ENCODE results near the gene DDX1. TPM values are rescaled to one million over a fixed set of nuclear protein-coding genes. Genes with fewer than 3 reads are reported as not detected.
A peak's percentile ranks its signal among the peaks of the same experiment; 100 is the strongest.

DDX1 gene
- total RNA-seq, 1 donor from 2014 or later: 77.0 TPM

GRCh38 chr2:15672961-15673918 is 81.6 kb downstream of the DDX1 start:
- H3K4me3 ChIP-seq (ENCODE audit: low read depth, low read length): peak overlapping the region; percentile 24
- DNase-seq (ENCODE audit: low read depth): no peak
- TF ChIP-seq CTCF (conservative IDR thresholded peaks at IDR 0.05; ENCODE audit: low read depth, low read length): no peak

- peak overlapping the region; percentile 24 for H3K4me3 ChIP-seq (ENCODE audit: low read depth, low read length)
- no peak for TF ChIP-seq CTCF (conservative IDR thresholded peaks at IDR 0.05; ENCODE audit: low read depth, low read length)
- peak; percentile 79 for DNase-seq (ENCODE audit: low read depth)
These were observed 82.4 kb downstream of the DDX1 start for GRCh38 chr2:15673919-15674636.

- no peak overlapping the region for H3K4me3 ChIP-seq (ENCODE audit: low read depth, low read length)
- peak; percentile 95 for DNase-seq (ENCODE audit: low read depth)
- no peak for TF ChIP-seq CTCF (conservative IDR thresholded peaks at IDR 0.05; ENCODE audit: low read depth, low read length)
These were observed 83.2 kb downstream of the DDX1 start for GRCh38 chr2:15674637-15675455.

GRCh38 chr2:15675456-15676195 is 84.0 kb downstream of the DDX1 start:
- no peak for TF ChIP-seq CTCF (conservative IDR thresholded peaks at IDR 0.05; ENCODE audit: low read depth, low read length)
- DNase-seq (ENCODE audit: low read depth): peak; percentile 69
- H3K4me3 ChIP-seq (ENCODE audit: low read depth, low read length): no peak overlapping the region

GRCh38 chr2:15677141-15677843 is 85.6 kb downstream of the DDX1 start:
- no peak for TF ChIP-seq CTCF (conservative IDR thresholded peaks at IDR 0.05; ENCODE audit: low read depth, low read length)
- H3K4me3 ChIP-seq (ENCODE audit: low read depth, low read length): no peak overlapping the region
- no peak for DNase-seq (ENCODE audit: low read depth)

Data from epithelial cell of proximal tubule (primary cell).